GM13977 (cell line): ENCODE data around the gene ITGA2B.
"Not testable (repeated sequence)": the region's sequence is repeated elsewhere in the genome, so short reads cannot be mapped to it uniquely, and the experiment has no call there.

Source experiments
- DNase-seq: peaks from one replicate; pipeline ENCODE4 v3.0.0; 2012; ENCODE audit warnings: low spot score
- CTCF ChIP-seq: IDR thresholded peaks from 2 replicates; pipeline ENCODE4 v1.5.1; 2012; ENCODE audit warnings: mild to moderate bottlenecking, control low read depth; ENCODE audit not compliant: insufficient read depth; ENCODE audit errors: extremely low read depth, missing control alignments
- in situ Hi-C: fragments of 300-500 bp; cut with MboI; formaldehyde crosslinking; loops from one replicate; pipeline ENCODE4 v1.12.0; 2022; ENCODE audit warnings: low sequenced_read_pairs, low pct_unique_long_range_greater_than_20kb, mixed read lengths, inconsistent platforms; ENCODE audit not compliant: unreplicated experiment

ITGA2B gene

DNA sequence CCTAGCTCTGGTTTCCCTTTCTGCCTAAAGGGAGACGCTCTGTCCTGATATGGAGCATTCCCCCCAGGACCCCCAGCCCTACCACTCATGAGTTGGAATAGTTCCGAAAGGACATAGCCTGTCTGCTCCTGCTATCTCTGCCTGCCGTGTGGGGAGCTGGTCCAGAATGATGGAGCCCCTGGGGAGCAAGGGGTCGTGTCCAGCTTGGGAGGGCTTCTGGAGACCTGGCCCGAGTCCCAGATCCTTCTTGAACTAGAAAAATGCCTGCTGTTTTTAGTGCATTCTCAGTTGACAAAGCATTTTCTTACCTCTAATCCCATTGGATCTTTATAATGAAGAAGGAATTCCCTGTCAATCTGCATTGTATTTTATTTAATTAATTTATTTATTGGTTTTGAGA is 53.5 kb downstream of the ITGA2B start:
- in situ Hi-C loops: no loop called here
- no peak for TF ChIP-seq CTCF
- no peak for DNase-seq

DNA sequence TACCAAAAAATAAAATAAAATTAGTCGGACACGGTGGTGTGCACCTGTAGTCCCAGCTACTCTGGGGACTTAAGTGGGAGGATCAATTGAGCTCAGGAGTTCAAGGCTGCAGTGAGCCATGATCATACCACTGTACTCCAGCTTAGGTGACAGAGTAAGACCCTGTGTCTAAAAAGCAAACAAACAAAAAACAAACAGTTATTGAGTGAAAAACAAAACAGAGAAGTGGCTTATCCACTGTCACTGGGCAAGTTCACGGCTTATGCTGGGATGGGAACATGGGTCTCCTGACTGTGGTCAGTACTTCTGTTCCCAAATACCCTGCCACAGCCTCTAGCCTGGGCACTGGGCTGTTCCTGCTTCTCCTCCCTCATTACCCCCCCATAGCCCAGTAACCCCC is 53.9 kb downstream of the ITGA2B start:
- no peak for TF ChIP-seq CTCF
- DNase-seq: no peak
- in situ Hi-C loops: no loop called here

DNA sequence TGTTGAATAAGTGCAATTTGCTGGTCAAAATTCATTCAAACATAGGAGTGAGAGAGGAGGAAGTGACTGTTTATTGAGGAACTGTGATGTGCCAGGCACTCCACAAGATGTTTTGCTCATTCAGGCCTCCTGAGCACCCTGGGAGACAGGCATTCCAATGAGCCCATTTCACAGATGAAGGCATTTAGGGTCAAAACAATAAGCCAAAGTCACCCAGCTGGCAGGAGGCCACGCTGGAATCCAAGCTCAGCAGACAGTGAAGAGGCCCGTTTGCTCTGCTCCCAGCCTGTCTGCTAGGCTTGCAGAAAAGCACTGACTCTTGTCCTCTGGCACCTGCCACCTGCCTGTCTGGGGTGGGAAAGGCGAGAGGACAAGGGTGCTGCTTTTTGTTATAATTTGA is 54.7 kb downstream of the ITGA2B start:
- DNase-seq: no peak
- no peak for TF ChIP-seq CTCF
- in situ Hi-C loops: no loop called here

DNA sequence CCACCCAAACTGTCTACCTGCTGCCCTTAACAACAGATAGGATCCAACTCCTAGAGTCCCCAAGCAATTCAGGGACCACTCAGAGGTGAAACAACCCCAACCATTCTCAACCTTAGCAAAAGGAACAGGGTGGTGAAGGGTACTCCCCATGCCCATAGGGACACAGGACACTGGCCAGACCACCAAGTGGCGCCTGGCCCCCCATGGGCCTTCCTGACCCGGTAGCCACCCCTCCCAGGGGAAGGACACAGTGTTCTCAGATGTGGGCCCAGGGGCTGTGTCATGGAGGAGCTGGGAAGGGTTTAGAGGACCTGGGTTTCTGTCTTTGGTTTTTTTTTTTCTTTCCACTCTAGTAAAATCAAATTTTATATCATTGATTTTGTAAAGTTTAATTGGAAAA is 55.1 kb downstream of the ITGA2B start:
- DNase-seq: no peak
- in situ Hi-C loops: no loop called here
- no peak for TF ChIP-seq CTCF

- in situ Hi-C loops: no loop called here
- DNase-seq: no peak
- TF ChIP-seq CTCF: no peak
Measured at GRCh38 chr17:44333371-44333770, 56.1 kb downstream of the ITGA2B start.

- in situ Hi-C loops: no loop called here
- DNase-seq: peak; percentile 77
- peak; percentile 70 for TF ChIP-seq CTCF
Measured at GRCh38 chr17:44331249-44331760, 58.1 kb downstream of the ITGA2B start.

- in situ Hi-C loops, DNase-seq: not testable (repeated sequence)
Measured at GRCh38 chr17:44330263-44330662, 59.2 kb downstream of the ITGA2B start.

GRCh38 chr17:44329516-44329915 is 59.9 kb downstream of the ITGA2B start:
- in situ Hi-C loops: loop anchor here (5.0 kb wide), 1 partner anchor 127 kb away; no protein-coding TSS in a partner anchor
- DNase-seq: not testable (repeated sequence)
